ENCODE results near the gene CAMSAP3. TPM values are rescaled to one million over a fixed set of nuclear protein-coding genes. Genes with fewer than 3 reads are reported as not detected.
A peak's percentile ranks its signal among the peaks of the same experiment; 100 is the strongest.

The CAMSAP3 gene
- total RNA-seq, 1 donor from 2014 or later: 9.3 TPM

GRCh38 chr19:7631577-7631976 lies 35.9 kb downstream of the CAMSAP3 start:
- peaks cover 28% of the 10 kb centered on the region for H3K27me3 Mint-ChIP-seq (ENCODE audit: unreplicated experiment)
- no peak for TF ChIP-seq CTCF (IDR thresholded peaks at IDR 0.05; ENCODE audit: unreplicated experiment)
- H3K4me1 Mint-ChIP-seq (ENCODE audit: unreplicated experiment): peaks cover 33% of the 10 kb centered on the region
- H3K27ac Mint-ChIP-seq (ENCODE audit: unreplicated experiment): peak overlapping the region; percentile 57
- H3K9me3 Mint-ChIP-seq (ENCODE audit: unreplicated experiment): no peaks in the 10 kb centered on the region
- DNase-seq (ENCODE audit: low spot score): no peak
- no peak overlapping the region for H3K4me3 Mint-ChIP-seq (ENCODE audit: unreplicated experiment)
- H3K36me3 Mint-ChIP-seq (ENCODE audit: low read depth, unreplicated experiment): peaks cover 20% of the 10 kb centered on the region

- Mint-ChIP-seq H3K4me1 (ENCODE audit: unreplicated experiment) (peaks cover 33% of the 10 kb centered on the region), H3K9me3 (ENCODE audit: unreplicated experiment) (no peaks in the 10 kb centered on the region), H3K27ac (ENCODE audit: unreplicated experiment) (no peak overlapping the region), H3K4me3 (ENCODE audit: unreplicated experiment) (no peak overlapping the region), H3K27me3 (ENCODE audit: unreplicated experiment) (peaks cover 26% of the 10 kb centered on the region), H3K36me3 (ENCODE audit: low read depth, unreplicated experiment) (peaks cover 16% of the 10 kb centered on the region)
- no peak for DNase-seq (ENCODE audit: low spot score)
- no peak for TF ChIP-seq CTCF (IDR thresholded peaks at IDR 0.05; ENCODE audit: unreplicated experiment)
Observed at GRCh38 chr19:7632340-7633203, 36.9 kb downstream of the CAMSAP3 start.

GRCh38 chr19:7633698-7634097 lies 38.0 kb downstream of the CAMSAP3 start, which contains the start of gene PCP2:
Gene PCP2, minus strand, starts transcription at chr19:7633719. Its CDS starts 262 bp downstream, at chr19:7633457.
- no peak within 1 kb of the TSS for H3K27ac Mint-ChIP-seq (ENCODE audit: unreplicated experiment)
- H3K9me3 Mint-ChIP-seq (ENCODE audit: unreplicated experiment): no peaks in the 10 kb centered on the region
- peaks cover 21% of the 10 kb centered on the region for H3K4me1 Mint-ChIP-seq (ENCODE audit: unreplicated experiment)
- peaks cover 26% of the 10 kb centered on the region for H3K27me3 Mint-ChIP-seq (ENCODE audit: unreplicated experiment)
- TF ChIP-seq CTCF (IDR thresholded peaks at IDR 0.05; ENCODE audit: unreplicated experiment): no peak
- H3K36me3 Mint-ChIP-seq (ENCODE audit: low read depth, unreplicated experiment): peaks cover 16% of the 10 kb centered on the region
- no peak within 1 kb of the TSS for H3K4me3 Mint-ChIP-seq (ENCODE audit: unreplicated experiment)
- DNase-seq (ENCODE audit: low spot score): no peak

GRCh38 chr19:7635670-7636069 lies 40.0 kb downstream of the CAMSAP3 start:
- Mint-ChIP-seq H3K4me3 (ENCODE audit: unreplicated experiment) (peak overlapping the region; percentile 62), H3K9me3 (ENCODE audit: unreplicated experiment) (no peaks in the 10 kb centered on the region), H3K27me3 (ENCODE audit: unreplicated experiment) (peaks cover 19% of the 10 kb centered on the region), H3K36me3 (ENCODE audit: low read depth, unreplicated experiment) (peaks cover 10% of the 10 kb centered on the region), H3K27ac (ENCODE audit: unreplicated experiment) (no peak overlapping the region), H3K4me1 (ENCODE audit: unreplicated experiment) (peaks cover 2% of the 10 kb centered on the region)
- no peak for TF ChIP-seq CTCF (IDR thresholded peaks at IDR 0.05; ENCODE audit: unreplicated experiment)
- DNase-seq (ENCODE audit: low spot score): no peak

- H3K9me3 Mint-ChIP-seq (ENCODE audit: unreplicated experiment): no peaks in the 10 kb centered on the region
Observed at GRCh38 chr19:7636317-7636690, 40.6 kb downstream of the CAMSAP3 start.

More at GRCh38 chr19:7636317-7636690, 40.6 kb downstream of the CAMSAP3 start:
- Mint-ChIP-seq H3K4me1 (ENCODE audit: unreplicated experiment) (no peaks in the 10 kb centered on the region), H3K36me3 (ENCODE audit: low read depth, unreplicated experiment) (peaks cover 10% of the 10 kb centered on the region), H3K4me3 (ENCODE audit: unreplicated experiment) (peak overlapping the region; percentile 88), H3K27ac (ENCODE audit: unreplicated experiment) (no peak overlapping the region), H3K27me3 (ENCODE audit: unreplicated experiment) (peaks cover 18% of the 10 kb centered on the region)
- TF ChIP-seq CTCF (IDR thresholded peaks at IDR 0.05; ENCODE audit: unreplicated experiment): no peak
- DNase-seq (ENCODE audit: low spot score): no peak

Measured in endothelial cell (in vitro differentiated cells).